GM21381 (cell line): ENCODE measurements around the gene NBEAL1.
A peak's percentile ranks its signal among the peaks of the same experiment; 100 is the strongest.
"Not testable (repeated sequence)": the region's sequence is repeated elsewhere in the genome, so short reads cannot be mapped to it uniquely, and the experiment has no call there.

Experiments
- ATAC-seq: cut with Tn5 transposase; IDR thresholded peaks from one replicate; pipeline ENCODE4 v1.9.1; 2021; ENCODE audit warnings: mild to moderate bottlenecking, moderate library complexity; ENCODE audit not compliant: unreplicated experiment

NBEAL1 gene

DNA sequence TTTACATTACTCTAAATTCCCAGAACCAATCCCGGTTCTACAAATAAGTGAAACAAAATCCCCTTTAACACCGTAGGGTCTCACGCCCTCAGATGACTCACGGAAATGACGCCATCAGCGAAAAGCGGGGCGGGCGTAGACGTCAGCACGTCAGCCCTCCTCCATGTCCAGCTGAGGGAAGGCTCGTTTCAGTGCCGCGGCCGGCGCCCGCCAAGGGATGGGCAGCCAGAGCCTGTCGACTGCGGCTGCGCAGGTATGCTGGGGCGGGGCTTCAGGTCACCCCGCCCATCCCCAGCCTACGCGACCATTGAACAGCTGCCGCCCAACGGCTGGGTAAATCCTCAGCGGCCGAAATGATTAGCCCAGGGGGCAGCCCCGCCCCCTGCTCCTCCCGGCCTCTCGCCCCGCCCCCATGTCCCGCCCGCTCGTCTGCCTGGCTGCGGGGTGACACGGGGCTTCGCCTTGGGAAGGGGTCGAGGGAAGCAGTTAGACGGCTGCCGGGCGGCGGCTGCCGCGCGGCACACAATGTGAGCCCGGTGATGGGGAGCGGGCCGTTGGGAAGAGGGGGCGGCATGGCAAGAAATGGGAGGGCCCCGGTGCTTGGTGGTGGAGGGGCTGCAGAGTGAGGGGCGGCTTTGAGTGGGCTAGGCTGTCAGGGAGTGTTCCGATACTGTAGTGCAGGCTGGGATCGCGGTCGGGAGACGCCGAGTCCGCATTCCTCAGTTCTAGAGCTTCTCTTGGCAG is at the start of gene NBEAL1:
Gene NBEAL1, plus strand, starts transcription at position 420 of the 744 bp plus-strand sequence. CDS start 1,510 bp downstream, outside the sequence.
- ATAC-seq: peak; percentile 97

DNA sequence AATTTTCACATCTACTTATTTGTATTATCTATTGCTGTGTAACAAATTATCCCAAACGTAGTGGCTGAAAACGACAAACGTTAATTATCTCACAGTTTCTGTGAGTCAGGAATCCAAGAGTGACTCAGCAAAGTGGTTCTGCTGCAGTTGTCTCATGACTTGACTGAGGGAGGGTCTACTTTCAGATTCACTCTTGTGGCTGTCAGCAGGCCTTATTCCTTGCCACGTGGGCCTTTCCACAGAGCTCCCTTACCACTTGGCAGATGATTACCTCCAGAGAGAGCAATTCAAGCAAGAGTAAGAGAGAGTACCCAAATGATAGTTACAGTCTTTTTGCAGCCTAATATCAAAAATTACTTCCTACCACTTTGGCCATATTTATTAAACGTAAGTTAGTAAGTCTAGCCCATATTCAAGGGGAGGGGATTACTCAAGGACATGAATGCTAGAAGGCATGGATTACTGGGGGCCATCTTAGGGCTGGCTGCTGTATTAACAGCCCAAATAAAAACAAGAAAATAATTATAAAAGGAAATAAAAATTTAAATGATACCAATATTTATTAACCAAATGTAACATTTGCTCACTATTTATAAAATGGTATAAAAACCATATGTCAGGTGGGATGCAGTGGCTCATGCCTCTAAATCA is 48.7 kb upstream of the NBEAL1 start:
- ATAC-seq: peak; percentile 89

DNA sequence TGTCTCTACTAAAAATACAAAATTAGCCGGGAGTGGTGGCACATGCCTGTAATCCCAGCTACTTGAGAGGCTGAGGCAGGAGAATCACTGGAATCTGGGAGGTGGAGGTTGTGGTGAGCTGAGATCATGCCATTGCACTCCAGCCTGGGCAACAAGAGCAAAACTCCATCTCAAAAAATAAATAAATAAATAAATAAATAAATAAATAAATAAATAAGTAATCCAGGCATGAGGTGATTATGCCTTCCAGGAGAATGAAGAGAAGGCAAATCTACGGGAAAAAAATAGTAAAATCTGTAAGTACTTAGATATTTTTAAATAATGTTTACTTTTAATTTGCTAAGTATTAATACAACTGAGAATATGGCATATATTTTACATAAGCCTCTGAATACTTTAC is 45.3 kb upstream of the NBEAL1 start:
- ATAC-seq: not testable (repeated sequence)

DNA sequence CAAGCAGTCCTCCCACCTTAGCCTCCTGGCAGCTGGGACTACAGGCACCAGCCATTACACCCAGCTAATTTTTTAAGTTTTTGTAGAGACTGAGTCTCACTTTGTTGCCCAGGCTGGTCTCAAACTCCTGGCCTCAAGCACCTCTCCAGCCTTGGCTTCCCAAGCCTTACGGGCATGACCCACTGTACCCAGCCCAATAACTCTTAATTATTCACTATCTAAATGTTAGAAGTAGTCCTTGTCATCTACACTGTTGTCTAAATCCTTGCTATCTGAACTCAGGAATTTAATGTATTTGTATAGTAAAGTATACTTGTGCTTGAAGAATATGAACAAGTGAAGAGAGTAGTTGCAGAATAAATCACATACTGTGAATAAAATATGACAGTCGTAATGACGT is 37.9 kb upstream of the NBEAL1 start:
- no peak for ATAC-seq

DNA sequence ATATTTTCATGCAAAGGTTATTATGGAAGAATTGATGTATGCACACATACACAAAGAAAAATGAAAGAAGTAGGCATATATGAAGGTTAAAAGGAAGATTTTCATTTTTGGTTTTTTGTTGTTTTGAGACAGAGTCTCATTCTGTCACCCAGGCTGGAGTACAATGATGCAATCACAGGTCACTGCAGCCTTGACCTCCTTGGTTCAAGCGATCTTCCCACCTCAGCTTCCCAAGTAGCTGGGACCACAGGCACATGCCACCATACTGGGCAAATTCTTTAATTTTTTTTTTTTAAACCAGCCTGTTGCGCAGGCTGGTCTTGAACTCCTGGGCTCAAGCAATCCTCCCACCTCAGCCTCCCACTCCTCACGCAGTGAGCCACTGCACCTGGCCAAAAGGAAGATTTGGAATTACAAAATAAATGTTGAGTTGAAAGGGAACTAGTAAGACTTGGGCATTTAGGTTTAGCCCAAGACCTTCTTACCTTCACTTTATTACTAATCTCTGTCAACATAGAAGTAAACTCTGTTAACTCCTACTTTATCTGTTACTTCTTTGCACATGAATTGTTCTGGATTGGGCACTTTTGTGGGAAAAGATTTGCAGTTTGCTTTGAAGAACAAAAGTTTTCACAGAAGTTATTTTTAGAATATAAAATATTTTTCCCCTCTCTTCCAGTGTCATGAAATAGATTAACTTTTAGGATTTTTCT is 31.7 kb upstream of the NBEAL1 start:
- ATAC-seq: no peak

- no peak for ATAC-seq
These were observed 24.9 kb upstream of the NBEAL1 start for GRCh38 chr2:202989749-202990148.

DNA sequence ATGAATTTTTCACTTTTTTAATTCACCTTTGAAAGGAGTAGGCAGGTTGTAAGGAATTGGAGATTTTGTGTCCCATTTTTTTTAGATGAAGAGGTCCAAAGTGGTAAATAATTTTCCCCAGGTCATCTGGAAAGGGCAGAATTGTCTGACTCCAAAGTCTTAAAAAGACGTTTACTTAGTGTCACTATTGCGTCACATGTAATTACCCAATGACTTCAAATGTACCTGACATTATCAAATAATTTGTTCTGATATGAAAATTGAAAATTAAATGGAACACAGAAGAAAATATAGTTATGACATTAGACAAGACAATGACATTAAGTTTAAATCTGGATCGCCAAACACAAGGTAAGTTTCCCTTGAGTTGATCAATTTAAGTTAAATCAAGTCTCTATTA is 24.2 kb upstream of the NBEAL1 start:
- ATAC-seq: no peak

DNA sequence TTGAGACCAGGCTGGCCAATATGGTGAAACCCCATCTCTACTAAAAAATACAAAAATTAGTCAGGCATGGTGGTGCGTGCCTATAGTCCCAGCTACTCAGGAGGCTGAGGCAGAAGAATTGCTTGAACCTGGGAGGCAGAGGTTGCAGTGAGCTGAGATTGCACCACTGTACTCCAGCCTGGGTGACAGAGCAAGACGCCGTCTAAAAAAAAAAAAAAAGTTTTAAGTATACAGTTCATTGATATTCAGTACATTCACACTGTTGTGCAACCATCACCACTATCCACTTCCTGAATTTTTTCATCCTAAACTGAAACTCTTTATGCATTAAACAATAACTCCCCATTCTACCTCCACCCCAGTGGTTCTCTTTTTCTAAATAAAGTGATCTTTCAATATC is 17.6 kb upstream of the NBEAL1 start:
- ATAC-seq: not testable (repeated sequence)

GRCh38 chr2:203002054-203002821 is 12.4 kb upstream of the NBEAL1 start:
- ATAC-seq: no peak

DNA sequence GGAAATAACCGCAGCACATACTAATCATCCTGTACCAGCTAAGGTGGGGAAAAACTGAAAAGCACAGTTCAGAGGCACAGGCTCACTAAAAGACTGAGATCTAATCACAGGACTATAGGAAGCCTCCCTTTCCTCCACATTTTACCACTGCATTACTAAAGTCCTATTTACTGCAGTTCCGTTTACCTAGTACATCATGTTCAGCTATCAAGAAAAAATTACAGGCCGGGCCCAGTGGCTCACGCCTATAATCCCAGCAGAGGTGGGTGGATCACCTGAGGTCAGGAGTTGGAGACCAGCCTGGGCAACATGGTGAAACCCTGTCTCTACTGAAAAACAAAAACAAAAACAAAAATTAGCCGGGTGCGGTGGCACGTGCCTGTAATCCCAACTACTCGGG is 11.0 kb upstream of the NBEAL1 start:
- ATAC-seq: no peak

DNA sequence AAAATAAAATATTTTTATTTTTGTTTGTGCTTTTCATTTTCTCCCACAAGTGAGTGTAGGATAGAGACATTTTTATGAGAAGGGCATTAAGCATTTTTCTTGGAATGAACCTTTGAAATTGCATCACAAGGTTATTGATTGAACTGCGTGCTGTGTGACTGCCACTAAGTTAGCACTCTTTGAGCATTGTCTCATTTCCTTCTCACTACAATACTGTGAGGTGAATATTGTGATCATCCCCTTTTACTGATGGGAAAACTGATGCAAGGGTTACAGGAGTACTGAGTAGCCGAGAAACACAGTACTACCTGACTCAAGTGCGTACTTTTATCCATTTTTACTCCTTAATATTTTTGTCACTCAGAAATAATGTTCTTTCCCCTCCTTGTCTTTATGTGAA is 2.0 kb downstream of the NBEAL1 start:
- no peak for ATAC-seq

DNA sequence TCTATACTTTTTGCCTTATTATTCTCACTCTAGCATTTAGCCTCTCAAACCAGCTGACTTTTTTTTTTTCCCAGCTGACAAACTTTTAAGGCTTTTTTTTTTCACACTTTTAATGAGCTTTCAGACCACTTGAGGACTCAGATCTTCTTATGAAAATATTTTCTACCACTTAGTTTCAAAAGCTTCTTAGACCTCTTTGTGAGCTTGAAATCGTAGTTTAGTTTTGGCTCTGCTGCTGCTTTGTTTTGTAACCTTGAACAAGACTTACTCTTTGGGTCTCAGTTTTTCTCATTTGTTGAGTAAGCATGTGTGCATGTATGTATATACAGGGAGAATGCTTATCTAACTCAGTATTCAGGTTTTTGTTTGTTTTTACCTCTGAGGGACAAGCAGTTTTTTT is 3.5 kb downstream of the NBEAL1 start:
- no peak for ATAC-seq

- no peak for ATAC-seq
These were observed 4.5 kb downstream of the NBEAL1 start for GRCh38 chr2:203019142-203019541.

DNA sequence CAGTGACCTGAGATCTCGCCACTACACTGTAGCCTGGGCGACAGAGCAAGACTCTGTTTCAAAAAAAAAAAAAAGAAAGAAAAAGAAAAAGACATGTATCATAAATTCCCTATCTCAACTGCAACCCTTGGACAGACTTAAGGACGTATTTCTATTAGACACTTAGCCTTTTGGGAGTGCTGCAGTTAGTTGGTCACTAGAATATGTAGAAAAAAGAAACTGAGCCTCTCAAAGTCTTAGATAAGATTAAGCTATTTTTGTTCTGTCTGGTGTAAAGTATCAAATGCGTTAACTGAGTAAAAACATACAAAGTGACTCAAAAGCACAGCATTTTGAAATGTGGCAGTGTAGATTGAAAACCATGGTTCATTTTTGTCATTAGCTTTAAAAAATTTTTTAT is 7.3 kb downstream of the NBEAL1 start:
- ATAC-seq: no peak

DNA sequence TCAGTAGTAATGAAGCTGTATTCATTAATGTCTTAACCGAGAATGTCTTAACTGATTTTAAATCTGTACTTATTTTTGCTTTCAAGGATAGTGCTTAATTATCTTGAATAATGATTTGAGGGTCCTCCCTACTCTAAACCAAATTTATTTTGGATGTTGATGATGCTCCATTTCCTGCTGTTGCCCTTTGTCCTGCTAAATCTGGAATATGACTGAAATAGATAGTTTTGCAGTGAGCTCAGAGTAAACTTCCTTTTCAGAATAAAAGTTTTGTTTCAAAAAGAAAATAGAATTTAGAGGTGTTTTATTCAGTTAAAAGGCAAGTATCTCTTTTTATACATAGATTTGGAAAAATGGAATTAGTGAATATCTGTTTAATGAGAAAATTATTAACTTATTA is 8.1 kb downstream of the NBEAL1 start:
- no peak for ATAC-seq

DNA sequence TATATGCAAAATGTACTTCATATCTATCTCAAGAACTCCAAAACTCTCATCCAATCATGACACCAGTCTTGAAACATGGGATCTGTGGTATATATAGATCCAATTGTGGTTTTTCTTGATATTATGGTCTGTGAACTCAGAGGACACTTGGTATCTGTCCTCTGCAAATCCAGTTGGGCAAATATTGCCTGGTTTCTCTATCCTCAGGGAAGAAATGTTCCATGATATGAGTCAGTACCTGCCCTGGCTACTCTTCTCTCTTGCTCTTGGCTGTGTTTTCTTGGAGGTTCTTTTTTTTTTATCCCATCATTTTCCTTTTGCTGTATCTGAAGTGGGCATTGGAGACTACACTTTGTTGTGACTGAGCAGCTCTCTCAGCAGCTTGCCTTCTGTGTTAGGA is 10.9 kb downstream of the NBEAL1 start:
- no peak for ATAC-seq

GRCh38 chr2:203030545-203030944 is 15.9 kb downstream of the NBEAL1 start:
- ATAC-seq: no peak

DNA sequence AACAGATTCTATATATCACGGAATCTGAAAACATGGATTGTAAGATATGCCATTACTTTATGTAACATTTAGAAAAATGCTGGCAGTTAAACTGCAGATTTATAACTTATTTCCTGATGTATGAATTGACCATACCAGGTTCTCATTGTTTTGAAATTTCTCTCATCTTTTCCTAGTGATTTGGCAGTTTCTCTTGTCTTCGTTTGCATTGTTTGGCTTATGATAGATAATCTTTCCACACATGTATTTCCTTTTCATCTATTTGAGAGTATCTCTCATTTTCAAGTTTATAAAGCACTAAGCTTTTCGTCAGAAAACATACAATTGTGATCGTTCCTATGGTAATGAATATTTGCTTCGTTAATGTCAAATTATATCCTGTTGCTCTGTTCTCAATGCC is 16.3 kb downstream of the NBEAL1 start:
- no peak for ATAC-seq

- ATAC-seq: no peak
These were observed 18.7 kb downstream of the NBEAL1 start for GRCh38 chr2:203033395-203033794.

GRCh38 chr2:203035879-203036470 is 21.3 kb downstream of the NBEAL1 start:
- no peak for ATAC-seq

GRCh38 chr2:203037026-203037425 is 22.4 kb downstream of the NBEAL1 start:
- ATAC-seq: no peak
